Rectal smooth muscle tissue (tissue), 1 donor: ENCODE data around the gene DLGAP1.
"Not testable (repeated sequence)": the region's sequence is repeated elsewhere in the genome, so short reads cannot be mapped to it uniquely, and the experiment has no call there.

Experiments
- H3K27ac ChIP-seq: one replicate; pipeline ENCODE4 v1.7.0; 2013; ENCODE audit warnings: low read depth, low read length, inconsistent platforms
- H3K27me3 ChIP-seq: one replicate; pipeline ENCODE4 v1.7.0; 2013; ENCODE audit warnings: low read length; ENCODE audit not compliant: control insufficient read depth, insufficient read depth
- H3K36me3 ChIP-seq: one replicate; pipeline ENCODE4 v1.7.0; 2013; ENCODE audit warnings: low read length; ENCODE audit not compliant: control insufficient read depth, insufficient read depth
- H3K4me1 ChIP-seq: one replicate; pipeline ENCODE4 v1.7.0; 2013; ENCODE audit warnings: low read length; ENCODE audit not compliant: control insufficient read depth, insufficient read depth
- H3K4me3 ChIP-seq: one replicate; pipeline ENCODE4 v1.7.0; 2013; ENCODE audit warnings: low read length
- H3K9ac ChIP-seq: one replicate; pipeline ENCODE4 v1.7.0; 2013; ENCODE audit warnings: low read length

Gene DLGAP1

DNA sequence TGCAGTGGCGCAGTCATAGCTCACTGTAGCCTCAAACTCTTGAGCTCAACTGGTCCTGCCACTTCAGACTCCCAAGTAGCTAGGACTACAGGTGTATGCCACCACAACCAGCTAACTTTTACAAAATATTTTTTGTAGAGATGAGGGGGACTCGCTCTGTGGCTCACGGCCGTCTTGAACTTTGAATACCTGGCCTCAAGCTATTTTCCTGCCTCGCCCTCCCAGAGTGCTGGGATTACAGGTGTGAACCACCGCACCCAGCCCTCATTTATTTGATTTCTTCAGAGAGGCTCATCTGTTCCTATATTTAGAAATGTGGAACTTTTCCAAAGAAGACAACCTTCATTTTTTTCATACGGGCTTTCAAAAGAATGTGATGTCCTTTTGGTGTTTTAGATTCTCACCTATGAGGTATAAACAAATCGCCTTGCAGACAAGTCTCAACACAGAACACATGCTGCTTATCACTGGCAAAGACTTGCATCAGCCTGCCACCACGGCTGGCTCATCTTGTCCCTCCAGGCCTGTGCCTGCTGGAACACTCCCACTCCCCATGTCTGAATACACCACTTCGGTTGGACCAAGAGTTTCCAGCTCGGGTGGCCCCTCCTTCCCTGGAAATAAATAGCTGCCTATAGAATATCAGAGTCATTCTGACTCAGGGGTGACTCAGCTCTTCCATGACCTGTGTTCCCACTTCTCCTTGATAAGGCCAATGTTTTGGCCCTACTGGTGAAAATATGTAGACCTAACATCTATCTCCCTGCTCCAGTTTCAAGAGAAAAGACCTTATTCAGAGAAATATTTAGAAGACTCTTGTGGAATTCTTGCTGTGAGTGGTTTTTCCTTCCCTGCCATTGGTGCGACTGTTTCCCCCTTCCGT, 802.5 kb downstream of the DLGAP1 start:
- H3K4me1 ChIP-seq: no peaks in the 10 kb centered on the region
- no peak overlapping the region for H3K4me3 ChIP-seq
- no peaks in the 10 kb centered on the region for H3K27me3 ChIP-seq
- H3K9ac ChIP-seq: no peak overlapping the region
- H3K27ac ChIP-seq: no peak overlapping the region
- H3K36me3 ChIP-seq: no peaks in the 10 kb centered on the region

DNA sequence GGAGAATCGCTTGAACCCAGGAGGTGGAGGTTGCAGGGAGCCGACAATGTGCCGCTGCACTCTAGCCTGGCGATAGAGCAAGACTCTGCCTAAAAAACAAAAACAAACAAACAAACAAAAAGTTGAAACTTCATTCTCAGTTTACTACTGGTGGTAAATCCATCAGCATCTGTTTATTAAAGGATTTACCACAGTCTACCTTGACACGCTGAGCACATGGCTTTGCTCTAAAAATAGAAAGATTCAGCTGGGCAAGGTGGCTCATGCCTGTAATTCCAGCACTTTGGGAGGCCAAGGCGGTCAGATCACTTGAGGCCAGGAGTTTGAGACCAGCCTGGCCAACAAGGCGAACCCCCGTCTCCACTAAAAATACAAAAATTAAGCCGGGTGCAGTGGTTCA, 803.8 kb downstream of the DLGAP1 start:
- Histone ChIP-seq H3K27ac (no peak overlapping the region), H3K4me3 (no peak overlapping the region)

DNA sequence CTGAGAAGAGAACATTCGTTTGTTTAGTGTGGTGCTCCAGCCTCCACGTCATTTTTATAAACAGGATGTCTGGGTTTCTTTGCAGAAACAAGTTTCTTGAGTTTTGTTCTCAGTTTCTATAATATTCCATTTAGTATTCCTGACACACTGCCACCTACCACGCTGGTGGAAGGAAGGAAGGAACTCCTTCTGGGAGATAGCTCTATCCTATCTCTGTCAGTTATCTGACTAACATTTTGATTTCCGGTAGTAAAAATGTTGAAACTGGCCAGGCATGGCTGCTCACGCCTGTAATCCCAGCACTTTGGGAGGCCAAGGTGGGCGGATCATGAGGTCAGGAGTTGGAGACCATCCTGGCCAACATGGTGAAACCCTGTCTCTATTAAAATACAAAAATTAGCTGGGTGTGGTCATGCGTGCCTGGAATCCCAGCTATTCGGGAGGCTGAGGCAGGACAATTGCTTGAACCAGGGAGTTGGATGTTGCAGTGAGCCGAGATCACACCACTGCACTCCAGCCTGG, 804.5 kb downstream of the DLGAP1 start:
- H3K27me3 ChIP-seq, H3K27ac ChIP-seq, H3K36me3 ChIP-seq, H3K9ac ChIP-seq, H3K4me3 ChIP-seq, H3K4me1 ChIP-seq: not testable (repeated sequence)

More for the DNA sequence above, 803.8 kb downstream of the DLGAP1 start:
- Histone ChIP-seq H3K27me3 (no peaks in the 10 kb centered on the region), H3K36me3 (no peaks in the 10 kb centered on the region), H3K9ac (no peak overlapping the region), H3K4me1 (no peaks in the 10 kb centered on the region)

DNA sequence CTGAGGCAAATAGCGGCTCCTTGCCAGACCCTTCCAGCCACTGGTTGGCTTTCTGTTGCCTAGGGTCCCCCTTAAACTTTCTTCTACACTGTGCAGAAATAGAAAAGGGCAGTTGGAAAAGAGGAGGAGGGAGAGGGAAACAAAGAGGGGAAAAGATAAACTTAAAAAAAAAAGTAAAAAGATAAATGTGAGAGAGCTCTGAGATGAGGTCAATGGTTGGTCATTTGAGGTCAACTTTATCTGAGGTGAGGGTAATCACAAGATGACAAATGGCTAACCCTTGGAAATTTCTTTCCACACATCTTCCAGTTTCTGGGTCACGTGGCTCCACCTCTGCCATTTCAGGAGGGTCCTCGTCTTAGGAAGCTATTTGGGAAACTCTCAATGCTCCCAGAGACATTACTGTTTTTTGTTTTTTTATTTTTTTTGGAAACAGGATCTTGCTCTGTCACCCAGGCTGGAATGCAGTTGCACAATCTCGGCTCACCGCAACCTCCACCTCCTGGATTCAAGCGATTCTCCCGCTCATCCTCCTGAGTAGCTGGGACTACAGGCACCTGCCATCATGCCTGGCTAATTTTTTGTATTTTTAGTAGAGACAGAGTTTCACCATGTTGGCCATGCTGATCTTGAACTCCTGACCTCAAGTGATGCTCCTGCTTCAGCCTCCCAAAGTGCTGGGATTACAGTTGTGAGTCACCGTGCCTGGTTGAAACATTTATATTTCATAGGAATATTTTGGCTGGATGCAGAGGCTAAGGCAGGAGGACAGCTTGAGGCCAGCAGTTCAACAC, 805.3 kb downstream of the DLGAP1 start:
- H3K4me3 ChIP-seq: no peak overlapping the region
- no peak overlapping the region for H3K27ac ChIP-seq
- no peaks in the 10 kb centered on the region for H3K4me1 ChIP-seq
- no peak overlapping the region for H3K9ac ChIP-seq
- no peaks in the 10 kb centered on the region for H3K36me3 ChIP-seq
- H3K27me3 ChIP-seq: no peaks in the 10 kb centered on the region

DNA sequence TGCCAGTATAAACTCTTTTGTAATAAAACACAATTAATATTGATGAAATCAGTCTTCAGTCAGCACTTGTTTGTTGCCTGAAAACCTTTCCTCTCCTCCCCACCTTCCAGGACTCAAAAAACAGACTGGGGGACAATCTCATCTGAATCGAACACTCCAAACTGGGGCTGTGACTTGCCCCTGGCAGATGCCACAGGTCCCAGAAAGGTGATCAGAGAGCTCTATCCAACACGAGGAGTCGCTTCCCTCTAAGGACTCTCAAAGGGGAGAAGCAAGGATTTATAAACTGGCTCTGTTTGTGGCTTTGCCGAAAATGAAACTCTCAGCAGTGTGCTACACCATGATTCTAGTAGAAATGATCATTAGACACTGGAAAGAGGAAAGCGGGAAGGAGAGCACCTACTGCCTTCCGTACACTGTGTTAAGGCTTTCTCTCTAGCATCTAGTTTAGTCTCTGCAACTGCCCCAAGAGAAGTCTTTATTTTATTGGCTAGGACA, 805.9 kb downstream of the DLGAP1 start:
- Histone ChIP-seq H3K9ac (no peak overlapping the region), H3K36me3 (no peaks in the 10 kb centered on the region), H3K4me1 (no peaks in the 10 kb centered on the region), H3K27me3 (no peaks in the 10 kb centered on the region), H3K27ac (no peak overlapping the region), H3K4me3 (no peak overlapping the region)

DNA sequence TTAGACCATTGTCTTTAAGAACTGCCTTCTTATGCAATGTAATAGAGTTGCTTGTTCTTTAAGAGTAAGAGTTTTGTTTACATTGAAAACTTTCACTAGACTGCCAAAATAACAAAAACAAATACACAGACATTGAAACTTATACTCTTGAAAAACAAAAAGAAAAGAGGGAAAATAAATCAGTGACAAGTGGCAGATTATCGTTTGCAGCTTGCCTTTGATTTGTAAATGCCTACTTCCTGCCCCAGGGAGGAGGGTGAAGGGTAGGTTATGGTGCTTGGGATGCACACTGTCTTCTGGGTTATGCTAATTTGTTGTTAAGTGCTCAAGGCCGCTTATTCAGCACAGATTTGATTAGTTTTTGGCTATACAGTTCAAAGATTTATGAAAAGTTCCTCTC, 806.5 kb downstream of the DLGAP1 start:
- H3K4me3 ChIP-seq: no peak overlapping the region
- no peaks in the 10 kb centered on the region for H3K4me1 ChIP-seq
- H3K27ac ChIP-seq: no peak overlapping the region
- no peaks in the 10 kb centered on the region for H3K27me3 ChIP-seq
- H3K9ac ChIP-seq: no peak overlapping the region
- H3K36me3 ChIP-seq: no peaks in the 10 kb centered on the region

DNA sequence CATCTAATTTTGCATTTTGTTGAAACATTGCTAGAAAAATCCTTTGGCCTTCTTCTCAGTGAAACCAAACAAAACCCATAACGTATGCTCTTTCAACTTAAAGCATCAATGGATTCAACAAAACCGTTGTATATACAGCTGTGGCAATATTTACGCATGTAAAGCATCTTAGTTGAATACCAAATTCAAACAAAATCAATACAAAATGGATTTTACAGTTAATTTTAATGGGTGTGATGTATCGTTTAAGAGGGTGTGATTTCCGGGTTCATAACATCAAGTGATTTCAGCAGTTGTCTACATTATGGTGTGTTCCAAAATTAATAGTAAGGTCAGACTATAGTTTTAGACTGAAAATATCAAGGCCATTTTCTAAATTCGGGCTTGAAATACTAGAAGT, 806.9 kb downstream of the DLGAP1 start:
- Histone ChIP-seq H3K27ac (no peak overlapping the region), H3K9ac (no peak overlapping the region), H3K36me3 (no peaks in the 10 kb centered on the region), H3K4me1 (no peaks in the 10 kb centered on the region), H3K4me3 (no peak overlapping the region), H3K27me3 (no peaks in the 10 kb centered on the region)

DNA sequence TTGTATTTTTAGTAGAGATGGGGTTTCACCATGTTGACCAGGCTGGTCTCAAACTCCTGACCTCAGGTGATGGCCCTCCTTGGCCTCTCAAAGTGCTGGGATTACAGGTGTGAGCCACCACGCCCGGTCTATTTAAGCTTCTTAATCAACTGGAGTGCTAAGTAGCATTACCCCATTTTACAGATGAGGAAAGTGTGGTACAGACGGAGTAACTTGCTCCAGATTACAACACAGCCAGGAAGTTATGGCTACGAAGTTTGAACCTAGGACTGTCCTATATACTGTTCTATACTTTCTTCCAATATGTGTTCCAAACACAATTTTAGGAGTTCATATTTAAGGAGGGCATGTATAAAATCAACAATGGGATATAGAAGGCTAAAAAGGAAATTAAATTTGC, 807.5 kb downstream of the DLGAP1 start:
- Histone ChIP-seq H3K4me3 (no peak overlapping the region), H3K4me1 (no peaks in the 10 kb centered on the region), H3K27ac (no peak overlapping the region), H3K27me3 (no peaks in the 10 kb centered on the region), H3K36me3 (no peaks in the 10 kb centered on the region), H3K9ac (no peak overlapping the region)

DNA sequence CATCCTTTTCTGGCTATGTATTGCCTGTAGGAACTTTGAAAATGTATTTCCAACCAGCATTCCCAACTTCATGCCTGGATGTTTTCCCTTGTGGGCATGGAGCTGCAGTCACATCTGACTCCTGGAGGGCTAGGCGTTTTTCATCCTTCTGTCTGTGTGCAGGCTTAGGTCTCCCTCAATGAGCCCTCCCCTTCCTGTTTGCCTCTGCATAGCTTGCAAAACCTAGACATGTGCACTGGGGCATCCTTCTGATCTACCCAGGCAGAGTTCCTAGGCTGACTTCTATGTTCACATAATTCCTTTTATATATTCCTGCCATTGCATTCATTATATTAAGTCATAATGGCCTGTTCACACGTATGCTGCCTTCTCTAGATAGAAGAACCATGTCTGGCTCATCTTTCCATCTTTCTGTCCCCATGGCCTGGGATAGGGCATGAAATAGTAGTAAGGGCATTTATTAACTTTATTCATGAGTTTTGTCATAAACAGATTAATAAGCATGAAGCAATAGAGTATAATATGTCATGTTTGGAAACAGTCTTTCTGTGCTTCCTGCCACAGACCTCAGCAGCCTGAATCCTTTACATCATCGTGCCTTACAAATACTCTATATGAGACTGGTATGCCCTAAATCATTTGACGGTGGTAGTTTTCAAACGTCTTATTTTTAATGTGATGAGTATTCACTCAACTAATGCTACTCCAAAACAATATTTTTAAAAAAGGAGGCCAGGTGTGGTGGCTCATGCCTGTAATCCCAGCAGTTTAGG, 809.5 kb downstream of the DLGAP1 start:
- Histone ChIP-seq H3K27ac (no peak overlapping the region), H3K4me3 (no peak overlapping the region), H3K36me3 (no peaks in the 10 kb centered on the region), H3K4me1 (no peaks in the 10 kb centered on the region), H3K9ac (no peak overlapping the region), H3K27me3 (no peaks in the 10 kb centered on the region)

DNA sequence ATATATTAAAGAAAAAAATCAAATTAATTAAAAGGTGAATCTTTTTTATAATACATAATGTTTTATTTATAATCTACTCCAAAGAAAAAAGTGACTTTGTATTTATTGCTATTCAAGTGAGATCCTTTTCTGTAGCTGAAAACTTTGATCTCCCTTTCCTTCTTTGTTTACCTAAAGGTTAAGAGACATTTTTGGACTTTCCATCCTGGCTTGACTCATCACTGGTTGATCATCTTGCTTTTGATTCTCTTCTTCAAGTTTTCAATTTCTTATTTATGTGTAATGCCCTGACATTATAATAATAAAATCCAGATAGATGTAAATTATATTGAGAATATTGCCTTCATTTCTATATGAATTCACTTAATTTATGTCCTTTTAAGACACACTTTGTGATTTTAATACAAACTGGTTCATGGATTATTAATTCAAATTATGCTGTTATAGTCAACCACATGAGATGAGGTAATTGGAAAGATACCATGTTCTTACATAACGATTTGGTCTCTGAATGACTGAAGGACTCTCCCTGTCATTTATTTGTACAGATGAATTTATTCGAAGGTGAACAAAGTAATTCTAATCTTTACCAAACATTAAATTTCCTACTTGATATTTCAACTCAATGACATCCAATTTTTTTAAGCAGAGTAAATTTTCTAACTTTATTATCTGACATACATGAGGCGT, 820.7 kb downstream of the DLGAP1 start:
- Histone ChIP-seq H3K27ac (no peak overlapping the region), H3K4me3 (no peak overlapping the region), H3K27me3 (no peaks in the 10 kb centered on the region), H3K36me3 (no peaks in the 10 kb centered on the region), H3K4me1 (no peaks in the 10 kb centered on the region), H3K9ac (no peak overlapping the region)

DNA sequence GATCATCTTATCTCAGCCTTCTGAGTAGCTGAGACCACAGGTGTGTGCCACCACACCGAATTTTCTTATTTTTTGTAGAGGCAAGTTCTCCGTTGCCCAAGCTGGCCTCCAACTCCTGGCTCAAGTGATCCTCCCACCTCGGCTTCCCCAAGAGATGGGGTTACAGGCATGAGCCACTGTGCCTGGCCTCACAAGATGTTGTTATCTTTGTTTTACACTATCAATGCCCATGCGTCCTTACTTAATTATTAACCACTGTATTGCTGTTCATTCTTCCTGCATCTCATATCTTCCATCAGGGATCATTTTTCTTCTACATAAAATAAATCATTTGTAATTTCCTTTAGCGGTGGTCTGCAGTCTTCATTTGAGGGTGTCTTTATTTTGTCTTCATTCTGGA, 823.2 kb downstream of the DLGAP1 start:
- no peaks in the 10 kb centered on the region for H3K27me3 ChIP-seq
- no peaks in the 10 kb centered on the region for H3K4me1 ChIP-seq
- no peak overlapping the region for H3K27ac ChIP-seq
- no peaks in the 10 kb centered on the region for H3K36me3 ChIP-seq
- no peak overlapping the region for H3K4me3 ChIP-seq
- H3K9ac ChIP-seq: no peak overlapping the region
